Glomerular visceral epithelial cell (primary cell): ENCODE measurements around the gene RHO.
"Not testable (repeated sequence)": the region's sequence is repeated elsewhere in the genome, so short reads cannot be mapped to it uniquely, and the experiment has no call there.

ENCODE experiments used
- DNase-seq: peaks from one replicate; pipeline ENCODE4 v3.0.0-alpha.2; 2016; ENCODE audit errors: extremely low spot score

The RHO gene

GRCh38 chr3:129543156-129543790 is 14.8 kb downstream of the RHO start, which contains the start of gene H1-8:
Gene H1-8, plus strand, starts transcription at chr3:129543175. Its CDS starts 44 bp downstream, at chr3:129543219.
- DNase-seq = no peak

GRCh38 chr3:129543999-129544398 is 15.6 kb downstream of the RHO start:
- DNase-seq = no peak

- not testable (repeated sequence) for DNase-seq
These were observed 17.5 kb downstream of the RHO start for GRCh38 chr3:129545951-129546350.

- DNase-seq = no peak
These were observed 18.8 kb downstream of the RHO start for GRCh38 chr3:129547241-129547640.

GRCh38 chr3:129548104-129548965 is 19.9 kb downstream of the RHO start:
- no peak for DNase-seq

GRCh38 chr3:129549006-129549800 is 20.8 kb downstream of the RHO start:
- peak; percentile 41 for DNase-seq

- DNase-seq = no peak
These were observed 21.4 kb downstream of the RHO start for GRCh38 chr3:129549805-129550204.

- DNase-seq = no peak
These were observed 24.0 kb downstream of the RHO start for GRCh38 chr3:129552287-129553050.

GRCh38 chr3:129553171-129553570 is 24.7 kb downstream of the RHO start:
- no peak for DNase-seq

GRCh38 chr3:129553719-129554118 is 25.3 kb downstream of the RHO start:
- DNase-seq = no peak

- no peak for DNase-seq
These were observed 26.1 kb downstream of the RHO start for GRCh38 chr3:129554356-129555152.

GRCh38 chr3:129555153-129555550 is 26.7 kb downstream of the RHO start:
- no peak for DNase-seq

GRCh38 chr3:129555616-129556357 is 27.3 kb downstream of the RHO start:
- DNase-seq = no peak

GRCh38 chr3:129556358-129556695 is 27.9 kb downstream of the RHO start:
- no peak for DNase-seq

- no peak for DNase-seq
These were observed 28.6 kb downstream of the RHO start for GRCh38 chr3:129556890-129557547.

- no peak for DNase-seq
These were observed 29.1 kb downstream of the RHO start for GRCh38 chr3:129557548-129557894.

GRCh38 chr3:129558081-129558771 is 29.8 kb downstream of the RHO start:
- peak; percentile 58 for DNase-seq

GRCh38 chr3:129558772-129559564 is 30.5 kb downstream of the RHO start:
- DNase-seq = peak; percentile 93
